GM12872 (cell line): ENCODE data around the gene ZNF248.

ENCODE experiments used
- TF ChIP-seq, protein P1 (sequence below): IDR thresholded peaks from 3 replicates; pipeline ENCODE4 v1.5.1; 2011; ENCODE audit warnings: low read depth, mild to moderate bottlenecking, low read length, moderate library complexity; ENCODE audit not compliant: insufficient read depth

The ZNF248 gene

DNA sequence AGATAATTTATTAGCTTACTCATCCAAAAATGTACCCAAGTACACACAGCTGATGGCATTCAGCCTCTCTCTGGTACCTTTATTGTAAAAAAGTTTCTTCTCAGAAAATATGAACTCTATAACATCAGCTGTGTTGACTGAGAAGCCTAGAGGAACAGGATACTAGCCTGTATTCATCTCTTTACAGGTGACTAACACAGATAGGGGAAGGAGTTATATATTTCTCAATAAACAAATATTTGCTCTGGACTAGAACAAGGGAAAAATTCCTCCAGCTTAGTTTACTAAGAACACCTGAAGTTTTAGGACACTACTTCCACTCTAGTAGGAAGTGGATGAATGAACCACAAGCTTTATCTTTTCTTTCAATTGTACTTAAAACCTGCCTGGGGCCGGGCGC lies 67.8 kb downstream of the ZNF248 start:
- TF ChIP-seq, protein P1, sequence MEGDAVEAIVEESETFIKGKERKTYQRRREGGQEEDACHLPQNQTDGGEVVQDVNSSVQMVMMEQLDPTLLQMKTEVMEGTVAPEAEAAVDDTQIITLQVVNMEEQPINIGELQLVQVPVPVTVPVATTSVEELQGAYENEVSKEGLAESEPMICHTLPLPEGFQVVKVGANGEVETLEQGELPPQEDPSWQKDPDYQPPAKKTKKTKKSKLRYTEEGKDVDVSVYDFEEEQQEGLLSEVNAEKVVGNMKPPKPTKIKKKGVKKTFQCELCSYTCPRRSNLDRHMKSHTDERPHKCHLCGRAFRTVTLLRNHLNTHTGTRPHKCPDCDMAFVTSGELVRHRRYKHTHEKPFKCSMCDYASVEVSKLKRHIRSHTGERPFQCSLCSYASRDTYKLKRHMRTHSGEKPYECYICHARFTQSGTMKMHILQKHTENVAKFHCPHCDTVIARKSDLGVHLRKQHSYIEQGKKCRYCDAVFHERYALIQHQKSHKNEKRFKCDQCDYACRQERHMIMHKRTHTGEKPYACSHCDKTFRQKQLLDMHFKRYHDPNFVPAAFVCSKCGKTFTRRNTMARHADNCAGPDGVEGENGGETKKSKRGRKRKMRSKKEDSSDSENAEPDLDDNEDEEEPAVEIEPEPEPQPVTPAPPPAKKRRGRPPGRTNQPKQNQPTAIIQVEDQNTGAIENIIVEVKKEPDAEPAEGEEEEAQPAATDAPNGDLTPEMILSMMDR, result no peak

DNA sequence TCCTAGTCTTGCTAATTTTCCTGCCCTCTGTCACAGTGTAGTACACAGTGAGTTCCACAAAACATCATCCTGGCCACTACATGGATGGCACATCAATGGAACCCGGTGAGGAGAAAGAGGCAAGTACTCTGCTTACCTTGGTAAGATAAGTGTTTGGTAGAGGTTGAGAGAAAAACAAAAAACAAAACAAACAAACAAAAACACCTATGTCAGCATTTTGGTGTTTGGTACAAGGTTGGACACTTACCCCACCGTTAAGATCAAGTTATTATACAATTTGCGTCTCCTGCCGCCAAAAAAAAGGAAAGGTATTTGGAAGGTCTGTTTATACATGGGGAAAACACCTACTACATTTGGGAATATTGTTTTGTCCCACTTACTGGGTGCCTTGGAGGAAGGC lies 72.7 kb downstream of the ZNF248 start:
- TF ChIP-seq, protein P1, result no peak

DNA sequence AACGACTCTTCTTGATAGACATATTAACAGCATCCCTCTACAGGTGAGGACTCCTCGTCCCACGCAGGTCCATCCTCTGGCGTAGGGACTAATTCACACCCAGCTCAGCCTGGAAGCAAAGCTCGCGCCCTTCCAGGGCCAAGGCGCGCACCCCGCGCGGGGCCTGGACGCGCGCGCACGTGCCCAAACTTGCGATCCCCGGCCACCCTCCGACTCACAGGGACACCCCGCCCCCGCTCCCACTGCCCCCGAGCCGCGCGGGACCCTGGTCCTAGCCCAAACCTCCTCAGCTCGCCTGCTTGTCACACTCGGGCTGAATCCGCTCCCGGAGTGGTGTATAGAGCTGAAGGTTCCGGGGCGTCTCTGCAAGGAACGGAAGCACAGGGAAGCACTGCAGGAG lies 76.9 kb downstream of the ZNF248 start:
- TF ChIP-seq, protein P1, result no peak

DNA sequence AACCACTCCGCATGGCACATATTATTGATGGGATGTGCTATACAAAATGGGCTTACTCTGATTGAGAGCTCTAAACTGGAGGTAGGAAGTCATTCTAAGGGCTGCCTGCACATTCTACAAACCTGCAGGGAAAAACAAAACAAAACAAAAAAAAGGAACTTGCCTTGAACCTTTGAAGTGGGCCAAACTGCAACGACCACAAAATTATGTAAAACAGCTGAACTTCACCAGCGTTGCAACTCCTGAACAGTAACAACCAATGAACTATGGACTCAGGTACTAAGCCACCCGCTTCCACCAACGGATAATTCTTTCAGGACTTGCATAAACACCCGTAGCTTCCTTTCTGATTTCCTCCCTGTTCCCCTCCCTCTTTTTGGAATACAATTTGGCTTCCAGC lies 80.4 kb downstream of the ZNF248 start:
- TF ChIP-seq, protein P1, result no peak

DNA sequence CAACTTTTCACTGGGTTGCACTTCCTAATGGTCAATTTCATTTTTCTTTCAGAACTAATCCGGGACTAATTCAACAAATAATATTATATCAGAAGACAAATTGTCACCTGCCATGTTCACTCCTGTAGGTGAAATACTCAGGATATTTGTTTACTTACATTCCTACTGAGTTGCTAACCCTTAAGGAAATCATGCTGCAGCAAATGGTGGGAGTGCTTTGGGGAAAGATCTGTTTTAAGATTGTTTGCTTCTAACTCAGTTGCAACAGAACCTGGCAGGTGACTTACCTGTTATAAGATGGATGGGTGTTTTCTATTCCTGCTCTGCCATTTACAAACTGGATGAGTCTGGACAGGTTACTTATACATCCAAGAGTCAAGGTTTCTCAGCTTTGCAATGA lies 81.8 kb downstream of the ZNF248 start:
- TF ChIP-seq, protein P1, result no peak

DNA sequence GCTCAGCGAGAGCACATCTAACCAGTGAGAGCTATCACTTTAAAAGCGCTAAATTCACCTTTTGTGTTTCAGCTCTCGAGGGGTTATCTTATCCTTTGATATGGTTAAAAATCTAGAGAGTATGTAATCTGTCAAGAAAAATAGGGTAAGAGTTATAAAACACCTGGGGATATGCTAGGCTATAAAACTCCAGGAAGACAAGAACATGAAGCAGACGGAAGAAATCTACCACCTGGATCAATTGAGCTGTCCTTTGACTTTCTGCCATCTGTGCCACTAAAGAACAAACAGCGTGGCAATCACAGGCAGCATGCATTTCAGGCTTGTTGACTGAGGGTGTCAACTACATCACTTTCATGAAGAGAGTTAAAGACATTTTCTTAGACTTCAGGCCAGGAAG lies 83.1 kb downstream of the ZNF248 start:
- TF ChIP-seq, protein P1, result no peak

DNA sequence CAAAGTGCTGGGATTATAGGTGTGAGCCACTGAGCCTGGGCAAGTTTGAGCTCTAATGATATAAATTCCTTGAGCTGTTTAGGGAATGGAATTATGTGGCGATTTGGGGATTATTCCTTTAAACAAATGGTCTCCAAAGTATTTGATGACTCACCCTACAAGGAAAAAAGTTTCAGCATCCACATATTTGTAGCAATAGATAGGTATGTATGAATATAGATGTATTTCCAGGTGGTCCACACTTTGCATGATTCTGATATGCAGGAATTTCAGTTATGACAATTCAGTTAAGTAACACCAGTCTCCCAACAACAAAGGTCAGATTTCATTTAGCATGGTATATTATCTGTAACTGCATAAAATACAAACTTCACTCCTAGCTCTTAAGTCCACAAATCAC lies 92.2 kb downstream of the ZNF248 start:
- TF ChIP-seq, protein P1, result no peak

DNA sequence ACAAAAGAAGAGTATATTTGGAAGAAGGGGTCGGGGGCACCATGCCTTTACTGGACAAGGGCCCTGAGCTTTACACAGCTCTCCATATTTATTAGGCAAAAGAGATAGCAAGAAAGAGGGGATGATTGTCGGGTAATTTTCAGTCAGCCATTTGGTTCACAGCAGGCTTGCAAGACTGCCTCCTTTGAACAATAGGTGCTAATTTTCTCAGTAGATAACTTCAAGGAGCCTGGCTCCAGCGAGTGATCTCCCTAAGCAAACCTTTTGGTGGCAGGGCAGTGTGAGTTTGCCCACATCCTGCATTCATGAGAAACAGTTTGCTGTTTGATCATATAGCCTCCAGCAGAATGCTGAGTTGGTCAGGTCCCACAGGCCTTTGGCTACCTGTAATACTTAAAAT lies 94.3 kb downstream of the ZNF248 start:
- TF ChIP-seq, protein P1, result no peak
